ENCODE measurements around the gene GPR17.

The GPR17 gene

GRCh38 chr2:127645395-127646291, at the start of gene GPR17:
GPR17 (plus strand) TSS chr2:127646153; CDS start chr2:127650736, 4,583 bp downstream.
- no peak for DNase-seq

- DNase-seq: no peak
These were observed 49.5 kb upstream of the GPR17 start for GRCh38 chr2:127596311-127597045.

- no peak for DNase-seq
These were observed 48.6 kb upstream of the GPR17 start for GRCh38 chr2:127597046-127597983.

- no peak for DNase-seq
These were observed 48.0 kb upstream of the GPR17 start for GRCh38 chr2:127597984-127598380.

GRCh38 chr2:127598711-127599110, 47.2 kb upstream of the GPR17 start:
- no peak for DNase-seq

- DNase-seq: no peak
These were observed 46.7 kb upstream of the GPR17 start for GRCh38 chr2:127599211-127599610.

GRCh38 chr2:127604986-127605385, 41.0 kb upstream of the GPR17 start:
- no peak for DNase-seq

- DNase-seq: no peak
These were observed 40.2 kb upstream of the GPR17 start for GRCh38 chr2:127605691-127606263.

GRCh38 chr2:127606625-127607398, 39.1 kb upstream of the GPR17 start:
- no peak for DNase-seq

- no peak for DNase-seq
These were observed 38.5 kb upstream of the GPR17 start for GRCh38 chr2:127607399-127607908.

- no peak for DNase-seq
These were observed 37.6 kb upstream of the GPR17 start for GRCh38 chr2:127608061-127609030.

- no peak for DNase-seq
These were observed 36.8 kb upstream of the GPR17 start for GRCh38 chr2:127609031-127609751.

- DNase-seq: no peak
These were observed 36.1 kb upstream of the GPR17 start for GRCh38 chr2:127609818-127610217.

GRCh38 chr2:127610561-127610960, 35.4 kb upstream of the GPR17 start:
- DNase-seq: no peak

GRCh38 chr2:127611076-127611925, 34.7 kb upstream of the GPR17 start:
- DNase-seq: no peak

GRCh38 chr2:127612111-127612822, 33.7 kb upstream of the GPR17 start:
- DNase-seq: no peak

GRCh38 chr2:127614246-127614645, 31.7 kb upstream of the GPR17 start:
- no peak for DNase-seq

GRCh38 chr2:127614731-127615130, 31.2 kb upstream of the GPR17 start:
- DNase-seq: no peak
